GDM1 (cell line): ENCODE data around the gene MRPL36.
A peak's percentile ranks its signal among the peaks of the same experiment; 100 is the strongest.
"Not testable (repeated sequence)": the region's sequence is repeated elsewhere in the genome, so short reads cannot be mapped to it uniquely, and the experiment has no call there.

Source experiments
- DNase-seq: peaks from one replicate; lab custom pipeline; 2025; lab: John Stamatoyannopoulos, UW

Gene MRPL36

GRCh38 chr5:1799602-1800471, at the start of gene MRPL36:
Gene MRPL36, minus strand, starts transcription at chr5:1799837. Its CDS starts 902 bp downstream, at chr5:1798935.
- peak; percentile 88 for DNase-seq

DNA sequence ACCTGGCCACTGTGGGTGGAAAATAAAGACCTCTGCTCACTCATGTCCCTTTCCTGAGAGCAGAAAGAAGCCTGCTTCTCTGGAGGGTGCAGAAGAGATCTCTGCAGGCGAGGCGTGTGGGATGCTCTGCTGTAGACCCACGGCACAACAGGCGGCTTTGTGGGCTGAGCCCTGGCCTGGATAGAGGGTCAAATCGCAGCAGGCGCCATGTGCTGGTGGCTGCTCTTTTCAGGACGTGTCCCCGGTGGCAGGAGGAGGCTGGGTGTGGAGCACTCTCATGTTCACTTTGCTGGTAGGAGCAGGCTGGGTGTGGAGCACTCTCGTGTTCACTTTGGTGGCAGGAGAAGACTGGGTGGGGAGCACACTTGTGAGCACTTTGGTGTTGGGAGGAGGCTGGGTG, 48.0 kb upstream of the MRPL36 start:
- no peak for DNase-seq

DNA sequence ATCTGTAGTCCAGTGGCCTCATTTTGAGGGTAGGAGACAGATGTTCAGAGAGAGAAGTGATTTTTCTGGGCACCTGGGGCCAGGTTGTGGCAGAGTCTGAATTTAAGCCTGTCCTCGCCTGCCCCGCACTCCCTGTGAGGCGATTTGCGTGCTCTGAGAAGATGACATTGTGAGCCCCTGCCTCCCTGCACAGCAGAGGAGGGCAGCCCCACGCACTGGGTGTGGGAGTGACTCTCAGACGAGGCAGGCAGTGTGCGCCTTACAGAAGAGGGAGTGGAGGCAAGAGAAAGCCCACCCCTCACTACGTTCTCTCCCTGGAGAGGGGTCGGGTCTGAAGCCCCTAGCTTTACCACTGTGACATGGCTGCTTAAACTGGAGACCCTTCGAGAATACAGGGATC, 47.4 kb upstream of the MRPL36 start:
- DNase-seq = no peak

- DNase-seq = no peak
Measured at GRCh38 chr5:1846583-1846982, 46.9 kb upstream of the MRPL36 start.

DNA sequence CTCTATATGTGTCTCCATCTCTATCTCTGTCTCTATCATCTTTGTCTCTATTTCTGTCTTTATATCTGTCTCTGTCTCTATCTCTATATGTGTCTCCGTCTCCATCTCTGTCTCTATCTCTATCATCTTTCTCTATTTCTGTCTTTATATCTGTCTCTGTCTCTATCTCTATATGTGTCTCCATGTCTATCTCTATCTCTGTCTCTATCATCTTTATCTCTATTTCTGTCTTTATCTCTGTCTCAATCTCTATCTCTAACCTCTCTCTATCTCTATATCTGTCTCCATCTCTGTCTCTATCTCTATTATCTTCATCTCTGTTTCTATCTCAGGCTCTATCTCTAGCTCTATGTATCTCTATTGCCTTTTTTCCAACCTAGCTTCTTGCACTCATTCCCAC, 46.1 kb upstream of the MRPL36 start:
- DNase-seq = no peak

- no peak for DNase-seq
Measured at GRCh38 chr5:1844708-1845436, 45.2 kb upstream of the MRPL36 start.

GRCh38 chr5:1843761-1844160, 44.1 kb upstream of the MRPL36 start:
- not testable (repeated sequence) for DNase-seq

GRCh38 chr5:1842004-1842819, 42.6 kb upstream of the MRPL36 start:
- DNase-seq = no peak

GRCh38 chr5:1840741-1841521, 41.3 kb upstream of the MRPL36 start:
- DNase-seq = no peak

DNA sequence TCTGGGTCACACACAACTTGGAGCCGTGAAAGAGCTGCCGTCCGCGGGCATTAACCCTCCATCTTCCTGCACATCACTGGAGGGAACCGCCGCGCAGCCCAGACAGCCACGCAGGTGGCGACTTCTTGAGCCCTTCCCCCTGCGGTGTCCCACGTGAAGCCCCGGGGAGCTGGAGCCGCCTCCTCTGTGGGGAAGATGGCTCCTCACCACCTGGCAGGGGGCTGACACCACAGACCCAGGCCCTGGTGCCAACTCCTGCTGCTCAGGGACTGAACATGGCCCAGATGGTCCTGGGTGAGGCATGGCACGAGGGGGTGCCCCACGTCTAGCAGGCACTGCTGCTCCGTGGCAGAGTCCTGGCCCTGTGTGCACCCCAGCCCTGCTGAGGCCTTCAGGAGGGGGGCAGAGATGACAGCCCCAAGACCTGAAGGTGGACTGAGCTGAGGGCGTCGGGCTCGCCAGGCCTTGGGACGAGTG, 40.5 kb upstream of the MRPL36 start:
- DNase-seq = no peak

DNA sequence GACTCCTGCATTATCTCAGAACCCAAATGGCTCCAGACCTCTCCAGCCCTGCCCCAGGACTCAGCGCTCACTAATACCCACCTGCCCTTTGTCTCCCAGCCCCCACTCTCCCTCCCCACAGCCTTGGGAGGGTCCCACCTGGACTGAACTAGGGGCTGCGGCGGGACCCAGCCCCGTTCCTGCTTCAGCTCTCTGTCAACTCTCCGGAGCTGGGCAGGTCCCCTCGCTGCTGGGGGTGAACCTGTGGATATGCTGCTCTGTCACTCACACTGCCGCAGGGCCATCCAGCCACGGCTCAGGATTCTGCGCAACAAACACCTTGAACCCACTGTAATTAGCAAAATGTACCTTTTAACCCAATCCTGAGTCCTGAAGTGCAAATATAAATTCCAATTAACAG, 38.4 kb upstream of the MRPL36 start:
- DNase-seq = no peak

- no peak for DNase-seq
Measured at GRCh38 chr5:1836891-1837880, 37.5 kb upstream of the MRPL36 start.

GRCh38 chr5:1836176-1836890, 36.7 kb upstream of the MRPL36 start:
- DNase-seq = no peak

DNA sequence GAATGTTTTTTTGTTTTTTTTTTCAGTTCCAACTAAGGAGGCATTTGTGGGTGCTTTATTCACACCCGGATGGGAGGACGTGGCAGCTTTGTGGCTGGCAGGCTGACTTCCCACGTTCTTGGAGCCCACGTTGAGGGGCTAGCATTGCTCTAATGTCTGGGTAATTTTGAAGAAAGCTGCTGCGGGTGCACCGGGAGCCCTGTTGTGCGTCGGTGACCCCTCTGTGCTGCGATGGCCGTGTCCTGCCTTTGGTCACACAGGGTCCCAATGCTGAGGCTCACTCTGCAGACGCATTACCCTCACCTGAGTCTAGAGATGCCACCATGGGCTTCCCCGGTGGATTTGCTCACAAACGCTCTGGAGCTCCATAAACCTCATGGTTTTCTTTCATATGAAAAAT, 35.8 kb upstream of the MRPL36 start:
- DNase-seq = no peak

GRCh38 chr5:1834721-1835429, 35.2 kb upstream of the MRPL36 start:
- no peak for DNase-seq

- no peak for DNase-seq
Measured at GRCh38 chr5:1834022-1834551, 34.5 kb upstream of the MRPL36 start.

GRCh38 chr5:1833264-1834021, 33.8 kb upstream of the MRPL36 start:
- DNase-seq = no peak
